Measurements from ENCODE around the gene TMEM150A.

DNA sequence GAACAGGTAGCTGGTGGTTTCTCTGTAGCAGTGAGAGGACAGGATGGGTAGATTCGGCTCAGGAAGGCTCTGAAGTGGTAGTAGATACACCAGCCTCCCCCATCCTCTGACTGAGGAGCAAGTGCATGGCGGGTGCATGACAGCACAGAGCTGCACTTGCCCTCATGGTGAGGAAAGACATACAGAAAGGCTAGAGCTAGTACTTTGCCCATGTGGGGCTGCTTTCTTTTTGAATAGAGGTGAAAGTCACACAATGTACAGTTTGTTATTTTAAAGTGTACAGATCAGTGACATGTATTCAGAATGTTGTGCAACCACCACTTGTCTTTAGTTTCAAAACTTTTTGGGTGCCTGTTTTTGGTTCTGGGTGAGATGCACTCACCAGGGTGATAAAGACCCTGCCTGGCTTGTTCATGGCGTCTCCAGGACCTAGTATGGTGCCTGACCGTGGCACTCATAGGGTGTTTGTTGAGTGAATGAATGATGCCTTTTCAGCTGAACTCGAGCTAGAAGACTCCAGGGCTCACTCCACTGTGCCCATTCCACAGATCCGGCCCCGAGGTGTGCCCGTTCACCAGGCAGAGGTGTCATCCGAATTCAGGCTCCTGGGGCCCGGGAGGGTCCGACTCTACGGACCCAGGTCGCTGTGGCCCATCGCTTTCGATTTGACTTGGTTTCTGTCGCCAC lies 18.7 kb downstream of the TMEM150A start:
- TF ChIP-seq, protein P1, sequence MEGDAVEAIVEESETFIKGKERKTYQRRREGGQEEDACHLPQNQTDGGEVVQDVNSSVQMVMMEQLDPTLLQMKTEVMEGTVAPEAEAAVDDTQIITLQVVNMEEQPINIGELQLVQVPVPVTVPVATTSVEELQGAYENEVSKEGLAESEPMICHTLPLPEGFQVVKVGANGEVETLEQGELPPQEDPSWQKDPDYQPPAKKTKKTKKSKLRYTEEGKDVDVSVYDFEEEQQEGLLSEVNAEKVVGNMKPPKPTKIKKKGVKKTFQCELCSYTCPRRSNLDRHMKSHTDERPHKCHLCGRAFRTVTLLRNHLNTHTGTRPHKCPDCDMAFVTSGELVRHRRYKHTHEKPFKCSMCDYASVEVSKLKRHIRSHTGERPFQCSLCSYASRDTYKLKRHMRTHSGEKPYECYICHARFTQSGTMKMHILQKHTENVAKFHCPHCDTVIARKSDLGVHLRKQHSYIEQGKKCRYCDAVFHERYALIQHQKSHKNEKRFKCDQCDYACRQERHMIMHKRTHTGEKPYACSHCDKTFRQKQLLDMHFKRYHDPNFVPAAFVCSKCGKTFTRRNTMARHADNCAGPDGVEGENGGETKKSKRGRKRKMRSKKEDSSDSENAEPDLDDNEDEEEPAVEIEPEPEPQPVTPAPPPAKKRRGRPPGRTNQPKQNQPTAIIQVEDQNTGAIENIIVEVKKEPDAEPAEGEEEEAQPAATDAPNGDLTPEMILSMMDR (IDR thresholded peaks at IDR 0.05), result no peak
- TF ChIP-seq POLR2A (IDR thresholded peaks at IDR 0.05), result no peak
